Trophoblast cell (in vitro differentiated cells and primary cell): ENCODE data around the gene CACNA1B.

Source experiments
- DNase-seq, 2 donors: peaks; one replicate each; pipeline ENCODE4 v3.0.0-alpha.2; 2016
- H2AFZ ChIP-seq: 2 replicates; pipeline ENCODE4 v1.6.1; 2013; ENCODE audit warnings: low read length, moderate library complexity, mild to moderate bottlenecking; ENCODE audit not compliant: insufficient read depth, poor library complexity
- H2AK5ac ChIP-seq: 2 replicates; pipeline ENCODE4 v1.6.1; 2013; ENCODE audit warnings: mild to moderate bottlenecking, low read length
- H2BK120ac ChIP-seq: 2 replicates; pipeline ENCODE4 v1.6.1; 2013; ENCODE audit warnings: low read length, mild to moderate bottlenecking, moderate library complexity; ENCODE audit not compliant: insufficient read depth, poor library complexity
- H2BK12ac ChIP-seq: 2 replicates; pipeline ENCODE4 v1.6.1; 2013; ENCODE audit warnings: mild to moderate bottlenecking, low read length, moderate library complexity
- H2BK5ac ChIP-seq: 2 replicates; pipeline ENCODE4 v1.6.1; 2013; ENCODE audit warnings: low read length, low read depth, moderate library complexity, mild to moderate bottlenecking; ENCODE audit not compliant: poor library complexity
- H3K14ac ChIP-seq: 2 replicates; pipeline ENCODE4 v1.6.1; 2013; ENCODE audit warnings: mild to moderate bottlenecking, low read length
- H3K18ac ChIP-seq: 2 replicates; pipeline ENCODE4 v1.6.1; 2013; ENCODE audit warnings: mild to moderate bottlenecking, low read length
- H3K23ac ChIP-seq: 2 replicates; pipeline ENCODE4 v1.6.1; 2013; ENCODE audit warnings: low read length
- H3K27ac ChIP-seq: 2 replicates; pipeline ENCODE4 v1.5.1; 2013; ENCODE audit warnings: low read depth, mild to moderate bottlenecking, inconsistent platforms, low read length, moderate library complexity
- H3K27me3 ChIP-seq: 2 replicates; pipeline ENCODE4 v1.6.1; 2013; ENCODE audit warnings: inconsistent platforms, mild to moderate bottlenecking, low read length, moderate library complexity; ENCODE audit not compliant: insufficient read depth
- H3K36me3 ChIP-seq, 2 experiments: 1 replicate in 1 of 2; 2 replicates in 1 of 2; pipeline ENCODE4 v1.6.1; 2013; ENCODE audit warnings: low read length in 2 of 2, mild to moderate bottlenecking in 2 of 2, moderate library complexity in 1 of 2; ENCODE audit not compliant: insufficient read depth in 2 of 2, control insufficient read depth in 1 of 2
- H3K4ac ChIP-seq: 2 replicates; pipeline ENCODE4 v1.6.1; 2013; ENCODE audit warnings: low read depth, mild to moderate bottlenecking, low read length, moderate library complexity
- H3K4me1 ChIP-seq, 2 experiments: 1 replicate in 1 of 2; 2 replicates in 1 of 2; pipeline ENCODE4 v1.6.1; 2013; ENCODE audit warnings: low read length in 2 of 2, mild to moderate bottlenecking in 2 of 2, moderate library complexity in 1 of 2; ENCODE audit not compliant: insufficient read depth in 2 of 2, control insufficient read depth in 1 of 2
- H3K4me2 ChIP-seq: 2 replicates; pipeline ENCODE4 v1.6.1; 2013; ENCODE audit warnings: inconsistent platforms, mild to moderate bottlenecking, low read length, moderate library complexity
- H3K4me3 ChIP-seq: 2 replicates; pipeline ENCODE4 v1.5.1; 2013; ENCODE audit warnings: mild to moderate bottlenecking, low read depth, low read length, inconsistent platforms
- H3K79me1 ChIP-seq: one replicate; pipeline ENCODE4 v1.6.1; 2013; ENCODE audit warnings: low read length
- H3K79me2 ChIP-seq: 2 replicates; pipeline ENCODE4 v1.6.1; 2013; ENCODE audit warnings: low read length, mild to moderate bottlenecking; ENCODE audit not compliant: control insufficient read depth, insufficient read depth, poor library complexity
- H3K9ac ChIP-seq: 2 replicates; pipeline ENCODE4 v1.6.1; 2013; ENCODE audit warnings: mild to moderate bottlenecking, low read length
- H3K9me3 ChIP-seq: 2 replicates; pipeline ENCODE4 v1.6.1; 2013; ENCODE audit warnings: low read depth, mild to moderate bottlenecking, control low read depth, inconsistent platforms, low read length; ENCODE audit not compliant: insufficient read depth
- H4K12ac ChIP-seq: 2 replicates; pipeline ENCODE4 v1.6.1; 2013; ENCODE audit warnings: low read depth, mild to moderate bottlenecking, low read length, moderate library complexity
- H4K8ac ChIP-seq: 2 replicates; pipeline ENCODE4 v1.6.1; 2013; ENCODE audit warnings: low read depth, mild to moderate bottlenecking, low read length, moderate library complexity
- H4K91ac ChIP-seq: one replicate; pipeline ENCODE4 v1.6.1; 2013; ENCODE audit warnings: low read depth, mild to moderate bottlenecking, low read length, moderate library complexity
- WGBS: extraction: QIAGEN DNeasy Blood & Tissue Kit; methylation state at CpG from one replicate; pipeline ENCODE4 v1.1.7; 2013; ENCODE audit warnings: missing lambda C conversion rate; ENCODE audit not compliant: insufficient read length, insufficient coverage; ENCODE audit errors: extremely low coverage; 5-methylcytosine and 5-hydroxymethylcytosine counted together

The CACNA1B gene

DNA sequence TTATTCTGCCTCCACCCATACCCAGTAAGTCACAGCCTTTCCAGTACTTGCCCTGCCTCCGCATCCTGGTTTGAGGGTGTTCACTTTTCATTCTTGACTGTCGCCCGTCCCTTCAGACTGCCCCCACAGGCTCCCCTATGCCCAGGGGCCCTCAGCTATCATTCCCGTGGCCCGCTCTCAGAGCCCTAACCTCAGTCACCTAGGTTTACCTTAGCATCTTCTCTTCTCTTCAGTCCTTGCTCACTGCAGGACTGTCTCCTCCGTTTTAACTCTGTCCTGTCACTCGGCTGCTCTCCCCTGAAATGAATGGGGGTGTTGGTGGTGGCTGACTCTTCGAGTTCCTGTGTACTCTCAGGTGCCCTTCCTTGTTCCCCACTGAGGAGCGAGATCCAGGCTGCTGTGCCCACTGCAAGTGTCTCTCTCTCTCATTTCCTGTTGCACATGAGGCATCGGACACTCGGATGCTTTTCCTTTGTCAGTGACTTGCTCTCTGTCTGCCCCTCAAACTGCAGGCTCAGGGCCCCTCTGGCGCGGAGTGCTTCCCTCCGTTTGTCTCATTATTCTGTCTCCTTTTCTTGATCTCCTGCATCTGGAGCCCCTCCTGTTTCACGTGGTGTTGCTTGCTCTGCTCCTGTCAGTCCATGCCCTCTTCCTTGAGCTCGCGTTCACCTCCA, 89.8 kb downstream of the CACNA1B start:
- no peak overlapping the region for H3K14ac ChIP-seq
- H3K27me3 ChIP-seq, result no peaks in the 10 kb centered on the region
- no peak overlapping the region for H3K4me2 ChIP-seq
- no peak overlapping the region for H3K18ac ChIP-seq
- no peaks in the 10 kb centered on the region for H3K79me1 ChIP-seq
- no peak overlapping the region for H3K27ac ChIP-seq
- no peak for DNase-seq
- H4K12ac ChIP-seq, result no peak overlapping the region
- H3K9me3 ChIP-seq, result peaks cover 26% of the 10 kb centered on the region
- no peak overlapping the region for H3K23ac ChIP-seq
- H3K4ac ChIP-seq, result no peak overlapping the region
- no peak overlapping the region for H2BK120ac ChIP-seq
- no peak overlapping the region for H2BK12ac ChIP-seq
- H3K9ac ChIP-seq, result no peak overlapping the region
- H3K36me3 ChIP-seq, result no peaks in the 10 kb centered on the region
- no peak overlapping the region for H2AFZ ChIP-seq
- H4K8ac ChIP-seq, result no peak overlapping the region
- no peak overlapping the region for H4K91ac ChIP-seq
- H3K79me2 ChIP-seq, result no peaks in the 10 kb centered on the region
- no peaks in the 10 kb centered on the region for H3K4me1 ChIP-seq
- no peak overlapping the region for H2BK5ac ChIP-seq
- H3K4me3 ChIP-seq, result no peak overlapping the region
- no peak overlapping the region for H2AK5ac ChIP-seq
- WGBS, result no CpG with 5 or more reads among the region's 17 CpGs

- H4K91ac ChIP-seq, result no peak overlapping the region
- H3K23ac ChIP-seq, result no peak overlapping the region
- no peak overlapping the region for H2BK12ac ChIP-seq
- no peaks in the 10 kb centered on the region for H3K36me3 ChIP-seq
- no peak overlapping the region for H3K27ac ChIP-seq
- H2BK5ac ChIP-seq, result no peak overlapping the region
- DNase-seq, result no peak
- H3K4me1 ChIP-seq, result no peaks in the 10 kb centered on the region
- no peak overlapping the region for H3K4me3 ChIP-seq
- no peaks in the 10 kb centered on the region for H3K79me1 ChIP-seq
- H3K27me3 ChIP-seq, result no peaks in the 10 kb centered on the region
- peaks cover 30% of the 10 kb centered on the region for H3K9me3 ChIP-seq
- H2BK120ac ChIP-seq, result no peak overlapping the region
- no peak overlapping the region for H3K14ac ChIP-seq
- H3K4me2 ChIP-seq, result no peak overlapping the region
- H3K4ac ChIP-seq, result no peak overlapping the region
- H4K8ac ChIP-seq, result no peak overlapping the region
- no peak overlapping the region for H2AK5ac ChIP-seq
- H3K9ac ChIP-seq, result no peak overlapping the region
- no peak overlapping the region for H2AFZ ChIP-seq
- H3K79me2 ChIP-seq, result no peaks in the 10 kb centered on the region
- H4K12ac ChIP-seq, result no peak overlapping the region
- no CpG with 5 or more reads among the region's 10 CpGs for WGBS
- H3K18ac ChIP-seq, result no peak overlapping the region
Measured at GRCh38 chr9:137968235-137968634, 90.7 kb downstream of the CACNA1B start.

DNA sequence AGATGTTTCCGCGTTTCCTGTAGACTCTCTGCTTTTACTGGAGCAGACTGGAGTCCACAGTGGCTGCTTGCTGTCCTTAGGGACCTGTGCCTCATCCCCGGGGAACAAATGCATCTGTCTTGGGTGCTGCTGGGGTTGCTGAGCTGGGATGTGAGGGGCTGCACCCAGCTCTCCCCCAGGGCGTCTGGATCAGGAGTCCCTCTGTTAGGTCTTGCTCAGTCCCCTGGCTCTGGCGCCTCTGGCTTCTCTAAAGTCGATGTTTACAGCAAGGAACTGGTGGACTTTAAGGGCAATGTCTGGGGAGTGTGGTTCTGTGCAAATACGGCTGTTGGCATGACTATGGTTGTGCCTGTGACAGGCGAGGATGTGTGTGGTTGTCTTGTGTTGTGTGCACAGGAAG, 91.4 kb downstream of the CACNA1B start:
- no peaks in the 10 kb centered on the region for H3K27me3 ChIP-seq
- no peak overlapping the region for H2BK5ac ChIP-seq
- H3K4me2 ChIP-seq, result no peak overlapping the region
- no peak overlapping the region for H3K23ac ChIP-seq
- H3K4me1 ChIP-seq, result no peaks in the 10 kb centered on the region
- H3K9ac ChIP-seq, result no peak overlapping the region
- no CpG with 5 or more reads among the region's 8 CpGs for WGBS
- no peak overlapping the region for H2BK120ac ChIP-seq
- H3K79me2 ChIP-seq, result no peaks in the 10 kb centered on the region
- H3K4me3 ChIP-seq, result no peak overlapping the region
- H3K4ac ChIP-seq, result no peak overlapping the region
- H3K27ac ChIP-seq, result no peak overlapping the region
- H3K9me3 ChIP-seq, result peaks cover 33% of the 10 kb centered on the region
- no peak overlapping the region for H4K91ac ChIP-seq
- no peak for DNase-seq
- no peak overlapping the region for H4K12ac ChIP-seq
- H2AK5ac ChIP-seq, result no peak overlapping the region
- H4K8ac ChIP-seq, result no peak overlapping the region
- H2AFZ ChIP-seq, result no peak overlapping the region
- no peaks in the 10 kb centered on the region for H3K36me3 ChIP-seq
- no peak overlapping the region for H3K14ac ChIP-seq
- no peak overlapping the region for H2BK12ac ChIP-seq
- H3K18ac ChIP-seq, result no peak overlapping the region
- no peaks in the 10 kb centered on the region for H3K79me1 ChIP-seq

GRCh38 chr9:137969685-137970084, 92.1 kb downstream of the CACNA1B start:
- no peaks in the 10 kb centered on the region for H3K79me2 ChIP-seq
- H3K23ac ChIP-seq, result no peak overlapping the region
- no peak overlapping the region for H3K27ac ChIP-seq
- H3K36me3 ChIP-seq, result no peaks in the 10 kb centered on the region
- H4K12ac ChIP-seq, result no peak overlapping the region
- H4K91ac ChIP-seq, result no peak overlapping the region
- no peak overlapping the region for H3K4ac ChIP-seq
- no peak overlapping the region for H3K18ac ChIP-seq
- peaks cover 37% of the 10 kb centered on the region for H3K9me3 ChIP-seq
- H3K79me1 ChIP-seq, result no peaks in the 10 kb centered on the region
- H2BK5ac ChIP-seq, result no peak overlapping the region
- no peak overlapping the region for H3K4me2 ChIP-seq
- no peak overlapping the region for H4K8ac ChIP-seq
- no peak overlapping the region for H2BK120ac ChIP-seq
- H2AK5ac ChIP-seq, result no peak overlapping the region
- H3K9ac ChIP-seq, result no peak overlapping the region
- H3K4me3 ChIP-seq, result no peak overlapping the region
- no peak for DNase-seq
- no peak overlapping the region for H3K14ac ChIP-seq
- H3K4me1 ChIP-seq, result no peaks in the 10 kb centered on the region
- no peak overlapping the region for H2AFZ ChIP-seq
- H2BK12ac ChIP-seq, result no peak overlapping the region
- WGBS, result no CpG with 5 or more reads among the region's 3 CpGs
- H3K27me3 ChIP-seq, result no peaks in the 10 kb centered on the region
